Fibroblast of skin of right biceps (primary cell): ENCODE results near the gene BTLA.
"Not testable (repeated sequence)": the region's sequence is repeated elsewhere in the genome, so short reads cannot be mapped to it uniquely, and the experiment has no call there.

Source experiments
- DNase-seq: peaks from one replicate; pipeline ENCODE4 v3.0.0-alpha.2; 2013

BTLA gene

DNA sequence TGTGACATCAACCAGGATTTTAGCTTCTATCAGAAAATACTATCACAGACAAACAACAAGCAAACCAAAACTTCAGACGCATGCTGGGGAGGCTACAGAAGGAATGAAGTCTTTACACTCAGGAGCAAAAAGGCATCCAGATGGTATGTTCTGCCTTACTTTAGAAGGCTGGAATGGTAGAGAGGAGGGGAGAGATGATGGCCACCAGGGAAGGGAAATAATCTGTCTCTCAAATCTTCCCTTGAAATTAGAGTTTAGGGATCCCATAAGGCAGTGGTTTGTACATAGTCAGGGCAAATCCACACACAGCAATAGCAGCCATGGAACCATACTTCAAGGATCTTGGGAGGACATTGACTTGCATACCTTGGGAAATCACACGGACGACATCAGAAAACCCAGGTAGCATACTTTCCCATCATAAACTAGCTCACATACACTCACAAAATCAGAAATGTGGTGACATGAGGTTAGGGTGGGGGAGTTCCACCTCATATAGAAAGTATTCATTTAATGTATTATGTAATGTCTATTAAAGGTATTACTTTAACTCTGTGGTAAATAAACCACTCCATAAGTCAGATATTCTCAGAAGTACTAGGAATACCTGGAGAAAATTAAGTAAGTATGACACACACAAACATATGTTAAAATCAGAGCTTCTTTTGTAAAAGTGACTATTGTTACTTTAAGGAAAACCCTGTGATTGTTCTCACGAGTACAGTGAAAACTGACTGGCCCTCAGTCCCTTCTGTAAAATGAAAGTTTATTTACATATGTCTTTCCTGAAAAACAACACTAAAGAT is 9.4 kb downstream of the BTLA start:
- DNase-seq, result no peak

DNA sequence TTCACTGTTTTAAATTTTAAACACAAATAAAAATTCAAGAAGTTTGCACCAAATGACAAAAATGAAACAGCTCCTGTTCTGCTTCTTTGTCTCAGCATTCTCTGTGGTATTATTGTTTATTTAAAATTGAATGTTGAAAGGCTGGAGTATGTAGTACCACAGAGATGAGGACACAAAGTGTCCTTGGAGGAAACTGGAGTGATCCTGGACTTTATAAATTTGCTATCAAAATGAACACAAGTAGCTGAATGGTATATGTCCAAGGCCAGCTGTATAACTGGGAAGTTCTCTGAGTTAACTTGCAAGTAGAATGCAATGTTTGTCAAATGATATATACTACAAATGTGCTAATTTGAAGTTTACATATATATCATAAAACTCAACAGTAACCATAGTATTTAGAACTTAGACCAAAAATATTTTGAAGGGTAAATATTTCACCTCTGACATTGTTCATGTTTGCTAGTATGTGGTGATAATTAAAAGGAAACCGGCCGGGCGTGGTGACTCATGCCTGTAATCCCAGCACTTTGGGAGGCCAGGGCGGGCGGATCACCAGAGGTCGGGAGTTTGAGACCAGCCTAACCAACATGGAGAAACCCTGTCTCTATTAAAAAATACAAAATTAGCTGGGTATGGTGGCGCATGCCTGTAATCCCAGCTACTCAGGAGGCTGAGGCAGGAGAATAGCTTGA is 12.3 kb downstream of the BTLA start:
- no peak for DNase-seq

DNA sequence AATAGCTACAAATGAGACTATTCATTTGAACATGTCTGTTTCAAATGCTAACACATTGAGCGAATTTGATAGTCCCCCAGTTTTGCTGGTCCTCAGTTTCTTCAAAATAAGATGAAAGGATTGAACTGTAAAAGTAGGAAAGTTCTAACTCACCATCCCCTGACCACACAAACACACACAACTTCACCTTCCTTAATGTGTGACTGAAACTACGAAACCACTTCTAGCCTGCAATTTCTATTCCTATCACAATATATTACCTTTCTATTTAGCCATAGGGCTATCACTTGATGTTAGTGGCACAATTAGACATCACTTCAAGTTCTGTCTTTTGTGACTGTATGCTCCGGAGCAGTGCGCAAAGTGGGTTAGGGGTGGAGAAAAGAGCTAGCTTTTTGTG is 14.9 kb downstream of the BTLA start:
- DNase-seq, result no peak

DNA sequence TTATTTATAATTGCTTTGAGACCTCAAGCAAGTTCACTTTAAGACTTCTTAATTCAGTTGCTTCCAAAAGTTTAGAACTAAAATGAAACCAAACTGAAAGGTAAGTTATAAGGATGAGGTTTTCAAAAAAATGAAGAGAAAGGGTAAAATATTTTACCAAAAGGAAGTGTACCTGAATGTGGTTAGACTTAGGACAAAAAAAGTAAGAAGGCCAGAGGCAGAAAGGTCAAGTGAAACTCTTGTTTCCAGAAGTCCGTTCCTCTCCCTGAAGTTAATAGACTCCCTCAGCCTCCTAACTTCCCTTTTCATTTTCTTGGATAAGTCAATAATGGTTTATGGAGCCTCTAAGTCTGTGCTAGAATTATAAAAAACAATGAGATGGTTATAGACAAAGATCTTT is 16.6 kb downstream of the BTLA start:
- no peak for DNase-seq

DNA sequence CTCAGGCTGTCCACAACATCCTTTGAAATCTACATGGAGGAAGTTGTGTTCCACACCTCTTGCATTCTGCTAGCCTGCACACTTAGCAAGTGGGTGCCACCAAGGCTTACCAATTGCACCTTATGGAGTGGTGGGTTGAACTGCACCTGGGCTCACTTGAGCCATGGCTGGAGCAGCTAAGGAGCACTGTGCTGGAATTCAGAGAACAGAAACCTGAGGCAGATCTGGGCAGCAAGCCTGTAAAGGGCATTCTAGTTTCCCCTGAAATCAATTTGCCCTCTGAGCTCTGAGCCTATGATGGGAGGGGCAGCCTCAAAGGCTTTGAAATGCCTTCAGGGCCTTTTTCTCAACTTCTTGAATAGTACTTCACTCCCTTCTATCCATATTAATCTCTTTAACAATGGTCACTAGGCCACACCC is 18.0 kb downstream of the BTLA start:
- no peak for DNase-seq

DNA sequence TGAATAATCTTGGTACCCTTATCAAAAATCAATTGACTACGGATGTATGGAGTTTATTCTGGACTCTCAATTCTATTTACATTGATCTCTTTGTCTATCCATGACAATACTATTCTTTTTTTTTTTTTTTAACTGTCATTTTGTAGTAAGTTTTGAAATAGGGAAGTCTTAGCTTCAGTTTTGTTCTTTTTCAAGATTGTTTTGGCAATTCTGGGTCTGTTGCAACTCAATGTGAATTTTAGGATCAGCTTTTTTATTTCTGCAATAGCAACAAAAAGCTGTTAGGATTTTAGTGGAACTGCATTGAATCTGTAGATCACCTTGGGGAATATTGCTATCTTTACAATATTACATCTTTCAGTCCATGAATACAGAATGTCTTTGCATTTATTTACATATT is 21.4 kb downstream of the BTLA start:
- DNase-seq, result no peak

DNA sequence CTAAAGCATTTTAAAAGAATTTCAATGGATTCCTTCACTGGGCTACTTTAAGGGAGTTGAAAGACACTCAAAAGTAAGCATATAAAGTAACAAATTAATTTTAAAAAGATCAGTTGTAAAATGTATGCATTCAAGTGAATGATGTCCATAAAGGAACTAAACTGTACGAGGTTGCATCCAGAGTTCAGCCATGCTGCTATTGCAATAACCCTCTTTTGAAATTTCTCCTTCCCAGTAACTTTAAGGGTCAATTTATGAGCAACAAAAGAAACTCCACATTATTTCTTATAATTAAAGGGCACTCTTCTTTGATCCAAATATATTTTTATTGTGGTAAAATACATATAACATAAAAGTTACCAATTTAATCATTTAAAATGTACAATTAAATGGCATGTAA is 22.9 kb downstream of the BTLA start:
- DNase-seq, result no peak

DNA sequence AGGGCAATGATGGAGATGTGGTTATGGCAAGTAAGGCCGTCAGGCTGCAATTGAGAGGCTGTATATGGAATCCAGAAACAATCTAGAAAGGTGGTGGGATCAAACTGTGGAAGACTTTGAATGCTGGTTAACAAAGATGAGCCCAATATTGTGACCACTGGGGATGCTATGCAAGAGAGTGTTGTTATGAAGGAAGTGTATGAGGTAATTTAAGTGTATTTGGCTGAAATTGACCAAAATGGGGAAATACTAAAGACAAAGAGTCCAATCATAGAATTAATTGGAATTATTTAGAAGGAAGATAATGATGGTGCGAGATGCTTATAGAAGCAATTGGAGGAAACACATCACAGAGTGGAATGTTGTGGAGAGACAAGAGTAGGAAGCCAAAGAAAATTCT is 24.5 kb downstream of the BTLA start:
- DNase-seq, result no peak

DNA sequence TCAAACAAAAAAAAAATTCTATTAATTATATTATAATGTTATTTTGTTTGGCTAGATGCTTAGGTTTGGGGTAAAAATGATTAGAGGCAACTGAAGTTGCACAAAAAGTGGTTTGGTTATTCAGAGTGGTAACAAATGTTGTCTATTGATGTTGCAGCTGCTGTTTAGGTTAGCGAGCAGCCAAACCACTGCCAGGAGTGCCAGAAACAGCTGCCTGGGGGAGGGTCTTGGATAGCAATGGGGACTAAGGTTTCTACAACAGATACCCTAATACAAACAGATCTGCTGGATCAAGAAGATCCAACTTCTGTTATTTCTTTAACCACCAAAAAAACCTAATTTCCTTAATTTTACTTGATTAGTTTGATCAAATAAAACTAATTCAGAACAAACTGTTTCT is 26.6 kb downstream of the BTLA start:
- DNase-seq, result no peak

DNA sequence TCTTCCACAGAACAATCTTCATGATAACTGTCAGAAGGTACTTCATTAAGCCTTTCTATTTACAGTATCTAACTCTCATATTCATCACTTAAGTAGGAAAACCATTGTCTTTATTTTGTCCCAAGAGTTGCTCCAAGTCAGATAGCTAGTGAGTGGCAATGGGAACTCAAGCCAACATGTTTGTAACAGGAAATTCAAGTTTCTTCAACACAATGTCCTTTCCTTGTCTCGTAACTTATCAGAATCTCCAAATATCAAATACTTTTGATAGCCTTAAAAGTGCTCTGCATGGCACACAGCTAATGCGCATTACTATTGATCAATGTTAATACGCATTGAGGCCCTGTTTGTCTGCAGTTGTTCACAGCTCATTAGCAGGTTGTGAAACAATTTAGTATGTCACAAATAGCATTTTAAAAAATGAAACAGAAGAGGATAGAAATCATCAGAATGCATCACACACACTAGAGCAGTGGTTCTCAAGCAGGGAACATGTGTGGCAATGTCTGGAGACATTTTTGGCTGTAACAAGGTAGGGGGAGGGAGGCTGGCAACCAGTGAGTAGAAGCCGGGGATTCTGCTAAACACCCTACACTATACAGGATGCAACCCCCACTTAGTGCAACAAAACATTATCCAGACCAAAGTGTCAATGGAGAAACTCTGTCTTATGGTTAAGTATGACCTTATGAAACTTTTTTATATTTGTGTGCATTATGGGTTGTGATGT is 27.5 kb downstream of the BTLA start:
- no peak for DNase-seq

DNA sequence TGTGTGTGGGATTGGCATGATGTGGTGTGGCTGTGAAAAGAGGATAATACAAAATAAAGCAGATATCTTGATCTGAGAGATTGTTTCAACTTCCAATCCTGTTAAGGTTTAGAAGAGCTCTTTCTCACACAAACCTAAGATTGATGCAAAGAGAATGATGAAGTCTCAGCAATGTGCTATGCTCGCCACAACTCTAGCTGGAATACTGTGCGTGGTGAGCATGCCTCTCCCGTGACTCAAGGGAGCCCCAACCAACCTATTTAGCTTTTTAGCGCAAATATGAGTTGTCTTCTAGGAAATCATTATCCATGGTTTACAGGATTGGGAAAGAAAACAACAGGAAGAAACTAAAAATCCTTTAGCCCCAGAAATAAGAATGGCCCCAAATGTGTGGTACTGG is 28.5 kb downstream of the BTLA start:
- peak; percentile 59 for DNase-seq

DNA sequence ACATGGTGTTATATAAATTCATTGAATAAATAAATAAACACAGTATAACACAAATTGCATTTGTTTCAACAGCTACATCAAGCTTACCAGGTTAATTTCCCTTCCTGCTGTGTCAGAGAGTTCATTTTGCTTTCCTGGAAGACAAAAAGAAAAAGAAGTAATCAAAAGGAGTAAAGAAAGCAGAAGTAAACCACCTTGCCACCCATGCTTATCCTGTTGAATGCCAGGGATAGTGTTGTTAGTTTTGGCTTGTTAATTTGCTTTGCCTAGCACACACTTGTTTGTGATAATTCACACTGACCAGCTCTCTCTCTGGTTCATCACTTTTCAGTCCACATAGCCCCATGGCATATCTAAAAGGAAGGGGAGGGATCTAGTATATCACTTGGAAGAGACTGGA is 29.6 kb downstream of the BTLA start:
- no peak for DNase-seq

DNA sequence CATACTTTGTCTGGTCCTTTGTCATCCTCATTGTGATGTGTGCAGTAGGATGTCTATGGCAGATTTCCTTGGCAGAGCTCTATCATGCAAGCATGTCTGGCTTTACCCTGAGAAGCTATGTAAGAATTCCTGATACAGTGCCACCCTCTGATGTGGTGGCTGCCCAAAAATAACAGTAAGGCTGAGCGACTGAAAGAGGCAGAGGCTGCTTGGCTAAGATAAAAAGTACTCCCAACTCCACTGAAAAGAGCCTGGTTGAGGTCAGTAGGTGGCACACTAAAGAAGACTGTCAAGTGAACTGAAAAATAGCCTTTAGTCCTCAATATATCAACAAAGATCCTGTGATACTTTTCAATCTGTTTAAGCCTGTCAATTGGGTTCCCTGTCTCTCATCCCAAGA is 31.7 kb downstream of the BTLA start:
- DNase-seq, result no peak

DNA sequence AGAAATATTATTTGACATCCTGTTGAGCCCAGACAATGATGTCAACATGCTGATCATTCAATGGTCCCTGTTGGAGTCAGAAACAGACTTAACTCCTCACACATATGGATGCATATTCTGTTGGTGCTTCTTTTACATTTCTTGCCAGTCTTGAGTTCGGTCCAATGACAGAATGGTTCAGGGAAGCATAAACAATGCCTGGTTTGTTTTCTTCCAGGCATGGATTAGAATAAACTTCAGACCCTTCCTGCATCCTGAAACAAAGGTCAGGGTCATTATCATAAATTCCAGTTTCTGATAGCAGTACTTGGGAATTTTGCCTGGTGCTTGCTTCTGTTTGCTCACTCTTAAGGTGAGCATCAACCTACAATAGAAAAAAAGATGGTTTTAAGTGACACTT is 33.3 kb downstream of the BTLA start:
- no peak for DNase-seq

DNA sequence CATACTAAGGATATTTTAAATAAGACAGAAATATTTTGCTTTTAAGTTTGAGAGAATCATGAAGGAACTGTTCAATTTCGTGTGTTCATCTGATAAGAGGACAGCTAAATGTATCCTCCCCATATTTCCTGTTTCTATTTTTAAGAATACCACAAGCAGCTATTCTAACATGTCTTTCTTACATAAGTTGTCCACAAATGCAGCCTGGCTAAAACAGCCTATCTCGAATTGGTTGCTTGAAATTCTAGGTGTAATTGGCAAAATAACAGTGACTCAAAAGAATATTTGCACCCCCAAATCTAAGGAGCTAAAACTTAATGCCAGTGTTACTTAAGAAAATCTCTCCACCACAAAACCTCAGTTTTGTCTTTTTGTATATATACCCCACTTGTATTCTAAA is 35.0 kb downstream of the BTLA start:
- DNase-seq, result no peak

DNA sequence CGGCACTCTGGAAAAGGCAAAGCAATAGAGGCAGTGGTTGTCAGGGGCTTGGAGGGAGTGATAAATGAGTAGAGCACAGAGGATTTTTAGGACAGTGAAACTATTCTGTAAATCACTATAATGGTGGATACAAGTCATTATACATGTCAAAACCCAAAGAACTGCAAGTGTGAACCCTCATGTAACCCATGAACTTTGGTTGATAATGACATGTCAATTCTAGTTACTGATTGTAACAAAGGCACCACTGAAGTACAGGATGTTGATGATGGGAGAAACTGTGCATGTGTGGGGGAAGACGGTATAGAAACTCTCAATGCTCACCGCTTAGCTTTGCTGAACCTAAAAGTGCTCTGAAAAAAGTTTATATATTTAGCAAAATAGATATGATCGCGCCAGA is 36.0 kb downstream of the BTLA start:
- DNase-seq, result no peak

DNA sequence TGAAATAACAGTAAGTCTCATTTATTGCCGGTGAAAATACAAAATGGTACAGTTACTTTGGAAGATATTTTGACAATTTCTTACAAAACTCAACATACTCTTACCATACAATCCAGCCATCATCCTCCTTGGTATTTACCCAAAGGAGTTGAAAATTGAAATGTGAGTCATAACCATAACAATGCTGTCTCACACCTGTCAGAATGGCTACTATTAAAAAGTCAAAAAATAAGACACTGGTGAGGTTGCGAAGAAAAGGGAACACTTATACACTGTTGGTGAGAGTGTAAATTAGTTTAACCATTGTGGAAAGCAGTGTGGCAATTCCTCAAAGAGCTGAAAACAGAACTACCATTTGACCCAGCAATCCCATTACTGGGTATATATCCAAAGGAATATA is 37.5 kb downstream of the BTLA start:
- not testable (repeated sequence) for DNase-seq

DNA sequence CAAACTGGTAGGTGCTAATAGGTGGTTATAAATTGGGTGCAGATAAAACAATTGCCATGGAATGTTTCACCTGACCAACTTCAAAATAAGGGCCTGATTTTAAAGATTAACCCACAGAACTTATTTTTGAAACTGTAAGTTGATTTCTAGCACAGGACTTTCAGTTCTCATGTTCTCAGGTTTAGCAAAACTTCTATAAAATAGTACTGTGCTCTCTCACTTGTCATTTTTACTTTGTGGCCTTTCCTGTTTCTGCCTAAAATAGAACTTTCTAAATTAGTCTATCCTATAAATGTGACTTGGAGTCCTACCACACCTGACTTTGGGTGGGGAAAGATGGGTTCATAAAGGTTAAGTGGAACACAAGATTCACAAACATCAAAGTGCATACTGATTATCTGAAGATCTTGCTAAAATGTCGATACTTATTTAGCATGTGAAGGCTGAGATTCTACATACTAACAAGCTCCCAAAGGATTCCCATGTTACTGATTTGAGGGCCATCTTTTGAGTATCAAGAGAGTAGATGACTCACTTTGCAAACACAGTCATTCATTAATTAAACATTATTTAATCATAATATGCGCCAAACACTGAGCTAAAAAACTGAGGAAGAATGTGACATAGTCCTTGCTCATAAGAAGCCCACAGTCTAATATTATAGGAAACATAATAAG is 38.6 kb downstream of the BTLA start:
- no peak for DNase-seq

DNA sequence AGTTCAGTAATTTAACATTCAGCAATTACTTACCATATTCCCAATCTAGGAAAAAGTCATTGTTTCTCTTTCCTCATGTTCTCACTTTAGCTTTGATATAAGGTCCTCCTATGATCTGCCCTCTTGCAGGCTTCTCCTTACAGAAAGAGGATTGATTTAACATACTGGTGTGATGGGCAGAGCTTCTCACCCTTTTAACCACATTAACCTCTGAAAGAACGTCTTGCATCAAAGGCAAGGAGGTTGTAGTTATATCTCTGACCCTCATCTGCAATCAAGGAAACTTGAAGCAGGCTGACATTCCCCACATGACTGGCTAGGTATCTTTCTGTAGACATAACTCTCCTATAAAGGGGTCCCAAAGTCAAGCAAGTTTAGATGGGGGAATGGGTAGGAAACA is 39.5 kb downstream of the BTLA start:
- DNase-seq, result no peak

DNA sequence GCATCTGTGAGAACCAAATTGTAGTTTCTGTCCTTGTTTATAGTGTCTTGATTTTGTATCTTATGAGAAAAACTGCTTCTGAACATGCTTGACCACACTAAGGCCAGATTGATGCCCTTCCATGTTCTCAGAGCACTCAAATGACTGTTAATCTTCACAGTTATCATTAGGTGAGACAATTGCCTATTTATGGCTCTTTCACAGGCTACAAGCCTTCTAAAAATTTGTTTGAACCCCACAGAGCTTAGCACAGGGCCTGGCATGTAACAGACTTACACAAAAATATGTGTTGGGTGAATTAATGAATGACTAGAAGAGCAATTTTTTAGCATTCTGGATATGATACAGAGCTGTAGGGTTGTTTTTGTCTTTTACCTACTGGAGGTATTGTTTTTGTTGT is 43.1 kb downstream of the BTLA start:
- no peak for DNase-seq

DNA sequence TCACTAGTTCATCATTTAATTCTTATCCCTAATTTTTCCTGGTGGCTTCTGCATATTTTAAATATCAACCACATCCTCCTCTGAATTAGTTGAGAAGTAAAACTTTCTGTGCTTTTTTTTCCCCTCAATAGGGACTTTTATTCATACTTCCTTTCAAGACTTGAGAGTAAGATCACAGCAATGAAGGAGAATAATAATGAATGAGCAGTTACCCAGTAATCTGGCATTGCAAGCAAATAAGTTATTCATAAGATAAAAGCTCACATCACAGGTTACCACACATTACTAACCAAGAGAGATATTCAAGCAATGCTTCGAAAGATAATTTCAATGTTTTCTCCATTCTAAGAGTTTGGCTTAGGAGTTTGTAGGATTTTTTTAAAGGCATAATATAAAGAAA is 50.3 kb downstream of the BTLA start:
- DNase-seq, result peak; percentile 24

DNA sequence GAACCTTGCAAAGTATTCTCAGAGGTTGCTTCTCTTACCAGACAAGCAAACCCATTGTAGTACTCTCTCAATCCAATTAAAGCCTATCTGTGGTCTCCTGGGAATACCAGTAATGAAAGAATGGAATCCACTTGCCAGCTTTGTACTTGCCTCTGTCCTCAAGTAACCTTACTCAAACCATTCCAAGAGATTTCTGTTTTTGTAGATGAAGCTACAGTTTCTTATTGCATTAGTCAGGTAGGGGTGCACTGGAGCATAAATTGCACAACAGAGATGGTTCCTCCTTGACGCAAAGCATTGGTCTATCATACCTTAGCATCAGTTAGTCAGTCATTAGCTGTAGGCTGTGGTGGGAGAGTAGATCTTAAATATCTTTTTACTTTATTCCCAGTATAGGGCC is 52.9 kb downstream of the BTLA start:
- peak; percentile 60 for DNase-seq

DNA sequence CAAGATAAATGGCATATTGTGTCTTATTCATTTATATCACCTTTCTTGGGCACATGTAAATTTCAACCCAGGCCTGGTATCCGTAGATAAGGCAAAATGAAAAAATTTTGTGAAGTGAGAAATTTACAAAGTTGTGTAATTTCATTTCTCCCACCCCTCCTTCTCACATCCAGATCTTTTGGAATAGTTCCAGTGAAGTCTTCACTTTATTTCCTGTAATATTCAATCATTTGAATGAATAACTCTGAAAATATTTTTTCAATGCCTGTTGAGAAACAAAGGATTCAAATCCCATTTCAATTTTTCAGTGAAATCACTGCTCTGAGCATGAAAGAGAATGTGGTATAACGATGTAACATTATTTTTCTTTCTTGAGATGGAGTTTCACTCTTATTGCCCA is 53.4 kb downstream of the BTLA start:
- DNase-seq, result peak; percentile 27
